ENCODE measurements around the gene DNAI1.

Gene DNAI1

DNA sequence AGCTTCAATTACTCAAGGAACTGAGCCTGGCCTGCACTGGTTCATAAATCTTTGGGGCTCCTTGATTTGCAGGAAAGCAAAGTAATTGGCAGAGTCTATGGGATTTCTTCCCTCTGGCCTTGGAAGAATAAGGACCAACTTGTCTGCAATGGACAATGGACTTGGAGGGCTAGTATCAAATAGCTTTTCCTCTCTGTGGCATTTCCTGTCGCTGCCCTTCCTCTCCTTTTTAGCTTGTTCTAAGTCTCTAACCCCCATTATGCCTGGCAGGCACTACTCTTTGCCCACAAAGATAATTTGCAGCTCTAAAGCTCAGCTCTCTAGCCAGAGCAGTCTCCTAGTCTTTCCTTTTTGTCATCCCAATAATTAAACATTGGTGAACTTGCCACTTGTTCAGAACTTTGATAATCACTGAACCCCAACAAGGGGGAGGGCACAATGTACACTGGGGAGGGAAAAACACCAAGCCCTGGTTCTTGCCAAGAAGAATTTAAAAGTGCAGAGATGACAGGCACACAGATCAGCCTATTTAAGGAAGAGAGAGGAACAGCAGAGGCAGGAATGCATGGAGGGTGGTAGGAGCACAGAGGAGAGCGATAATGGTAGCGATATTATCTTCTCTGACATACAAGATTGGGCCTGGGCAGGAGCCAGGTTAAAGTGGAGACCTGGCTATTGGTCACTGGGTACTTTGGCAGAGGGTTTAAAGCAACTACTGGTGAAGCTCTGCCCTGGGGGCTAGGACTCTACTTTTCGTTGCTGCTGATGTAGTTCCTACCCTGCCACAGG, 38.7 kb upstream of the DNAI1 start:
- peak; percentile 40; the same call in 1 of the 3 replicates for ATAC-seq
- TF ChIP-seq, protein P1, sequence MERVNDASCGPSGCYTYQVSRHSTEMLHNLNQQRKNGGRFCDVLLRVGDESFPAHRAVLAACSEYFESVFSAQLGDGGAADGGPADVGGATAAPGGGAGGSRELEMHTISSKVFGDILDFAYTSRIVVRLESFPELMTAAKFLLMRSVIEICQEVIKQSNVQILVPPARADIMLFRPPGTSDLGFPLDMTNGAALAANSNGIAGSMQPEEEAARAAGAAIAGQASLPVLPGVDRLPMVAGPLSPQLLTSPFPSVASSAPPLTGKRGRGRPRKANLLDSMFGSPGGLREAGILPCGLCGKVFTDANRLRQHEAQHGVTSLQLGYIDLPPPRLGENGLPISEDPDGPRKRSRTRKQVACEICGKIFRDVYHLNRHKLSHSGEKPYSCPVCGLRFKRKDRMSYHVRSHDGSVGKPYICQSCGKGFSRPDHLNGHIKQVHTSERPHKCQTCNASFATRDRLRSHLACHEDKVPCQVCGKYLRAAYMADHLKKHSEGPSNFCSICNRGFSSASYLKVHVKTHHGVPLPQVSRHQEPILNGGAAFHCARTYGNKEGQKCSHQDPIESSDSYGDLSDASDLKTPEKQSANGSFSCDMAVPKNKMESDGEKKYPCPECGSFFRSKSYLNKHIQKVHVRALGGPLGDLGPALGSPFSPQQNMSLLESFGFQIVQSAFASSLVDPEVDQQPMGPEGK (CRISPR knock-in tag; IDR thresholded peaks at IDR 0.05; ENCODE audit: borderline replicate concordance), result no peak
- TF ChIP-seq, protein P2, sequence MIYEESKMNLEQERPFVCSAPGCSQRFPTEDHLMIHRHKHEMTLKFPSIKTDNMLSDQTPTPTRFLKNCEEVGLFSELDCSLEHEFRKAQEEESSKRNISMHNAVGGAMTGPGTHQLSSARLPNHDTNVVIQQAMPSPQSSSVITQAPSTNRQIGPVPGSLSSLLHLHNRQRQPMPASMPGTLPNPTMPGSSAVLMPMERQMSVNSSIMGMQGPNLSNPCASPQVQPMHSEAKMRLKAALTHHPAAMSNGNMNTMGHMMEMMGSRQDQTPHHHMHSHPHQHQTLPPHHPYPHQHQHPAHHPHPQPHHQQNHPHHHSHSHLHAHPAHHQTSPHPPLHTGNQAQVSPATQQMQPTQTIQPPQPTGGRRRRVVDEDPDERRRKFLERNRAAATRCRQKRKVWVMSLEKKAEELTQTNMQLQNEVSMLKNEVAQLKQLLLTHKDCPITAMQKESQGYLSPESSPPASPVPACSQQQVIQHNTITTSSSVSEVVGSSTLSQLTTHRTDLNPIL (CRISPR knock-in tag; IDR thresholded peaks at IDR 0.05; ENCODE audit: low read depth), result no peak
- no peak for TF ChIP-seq TOX (CRISPR knock-in tag; IDR thresholded peaks at IDR 0.05; ENCODE audit: borderline replicate concordance)
- no peak for TF ChIP-seq ZFP3 (CRISPR knock-in tag; IDR thresholded peaks at IDR 0.05)
- no peak for TF ChIP-seq ZNF70 (CRISPR knock-in tag; IDR thresholded peaks at IDR 0.05)
- no peak for TF ChIP-seq ESRRG (CRISPR knock-in tag; IDR thresholded peaks at IDR 0.05)
- TF ChIP-seq, protein P3, sequence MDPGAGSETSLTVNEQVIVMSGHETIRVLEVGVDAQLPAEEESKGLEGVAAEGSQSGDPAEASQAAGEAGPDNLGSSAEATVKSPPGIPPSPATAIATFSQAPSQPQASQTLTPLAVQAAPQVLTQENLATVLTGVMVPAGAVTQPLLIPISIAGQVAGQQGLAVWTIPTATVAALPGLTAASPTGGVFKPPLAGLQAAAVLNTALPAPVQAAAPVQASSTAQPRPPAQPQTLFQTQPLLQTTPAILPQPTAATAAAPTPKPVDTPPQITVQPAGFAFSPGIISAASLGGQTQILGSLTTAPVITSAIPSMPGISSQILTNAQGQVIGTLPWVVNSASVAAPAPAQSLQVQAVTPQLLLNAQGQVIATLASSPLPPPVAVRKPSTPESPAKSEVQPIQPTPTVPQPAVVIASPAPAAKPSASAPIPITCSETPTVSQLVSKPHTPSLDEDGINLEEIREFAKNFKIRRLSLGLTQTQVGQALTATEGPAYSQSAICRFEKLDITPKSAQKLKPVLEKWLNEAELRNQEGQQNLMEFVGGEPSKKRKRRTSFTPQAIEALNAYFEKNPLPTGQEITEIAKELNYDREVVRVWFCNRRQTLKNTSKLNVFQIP (CRISPR knock-in tag; IDR thresholded peaks at IDR 0.05; ENCODE audit: borderline replicate concordance, low read depth), result no peak
- TF ChIP-seq ZC3H10 (CRISPR knock-in tag; IDR thresholded peaks at IDR 0.05), result no peak

DNA sequence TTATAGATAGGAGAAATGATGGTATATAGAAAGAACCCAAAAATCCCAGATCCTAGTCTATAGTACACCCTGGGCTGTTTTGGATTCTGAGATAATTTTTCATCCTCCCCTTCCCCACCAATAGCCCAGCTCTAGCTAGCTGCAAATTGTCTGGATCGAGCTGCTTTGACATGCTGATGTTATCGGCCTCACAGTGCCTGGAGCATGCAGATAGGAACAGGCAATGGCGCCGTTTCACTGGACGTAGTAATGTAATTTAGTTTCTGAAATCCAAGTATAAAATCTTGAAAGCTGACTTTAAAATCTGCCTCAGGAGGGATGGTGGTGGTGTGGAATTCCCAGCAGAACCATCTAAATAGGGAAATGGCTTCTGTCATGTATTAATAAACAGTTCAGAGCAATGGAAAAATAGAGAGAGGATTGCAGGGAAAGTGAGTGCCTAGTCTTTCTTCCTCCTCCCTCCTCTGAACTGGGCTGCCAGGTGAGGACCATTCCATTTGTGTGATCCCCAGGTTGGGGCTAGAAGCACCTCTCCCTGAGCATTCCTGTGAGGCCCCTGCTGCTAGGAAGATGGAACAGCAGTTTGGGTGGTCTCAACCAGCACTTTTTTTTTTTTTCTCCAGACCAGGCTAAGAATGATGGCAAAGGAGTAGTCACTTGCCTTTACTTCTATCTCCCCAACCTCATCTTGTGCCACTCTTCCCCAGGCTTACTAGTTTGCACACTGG, 32.1 kb upstream of the DNAI1 start:
- 0 out of 2 replicates have a peak, but pooled peaks have one; percentile 48 for TF ChIP-seq ESRRG (CRISPR knock-in tag; IDR thresholded peaks at IDR 0.05)
- TF ChIP-seq ISL1 (CRISPR knock-in tag; IDR thresholded peaks at IDR 0.05), result peak; percentile 45; the same call in 1 of the 2 replicates
- TF ChIP-seq, protein P2 (CRISPR knock-in tag; IDR thresholded peaks at IDR 0.05; ENCODE audit: low read depth), result no peak
- TF ChIP-seq, protein P4, sequence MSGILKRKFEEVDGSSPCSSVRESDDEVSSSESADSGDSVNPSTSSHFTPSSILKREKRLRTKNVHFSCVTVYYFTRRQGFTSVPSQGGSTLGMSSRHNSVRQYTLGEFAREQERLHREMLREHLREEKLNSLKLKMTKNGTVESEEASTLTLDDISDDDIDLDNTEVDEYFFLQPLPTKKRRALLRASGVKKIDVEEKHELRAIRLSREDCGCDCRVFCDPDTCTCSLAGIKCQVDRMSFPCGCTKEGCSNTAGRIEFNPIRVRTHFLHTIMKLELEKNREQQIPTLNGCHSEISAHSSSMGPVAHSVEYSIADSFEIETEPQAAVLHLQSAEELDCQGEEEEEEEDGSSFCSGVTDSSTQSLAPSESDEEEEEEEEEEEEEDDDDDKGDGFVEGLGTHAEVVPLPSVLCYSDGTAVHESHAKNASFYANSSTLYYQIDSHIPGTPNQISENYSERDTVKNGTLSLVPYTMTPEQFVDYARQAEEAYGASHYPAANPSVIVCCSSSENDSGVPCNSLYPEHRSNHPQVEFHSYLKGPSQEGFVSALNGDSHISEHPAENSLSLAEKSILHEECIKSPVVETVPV (CRISPR knock-in tag; IDR thresholded peaks at IDR 0.05), result 0 out of 2 replicates have a peak, but pooled peaks have one; percentile 37
- TF ChIP-seq ZNF565 (CRISPR knock-in tag; conservative IDR thresholded peaks at IDR 0.05; ENCODE audit: low read depth), result no peak
- peak; percentile 26; the same call in 1 of the 2 replicates for TF ChIP-seq ZNF70 (CRISPR knock-in tag; IDR thresholded peaks at IDR 0.05)
- TF ChIP-seq, protein P5, sequence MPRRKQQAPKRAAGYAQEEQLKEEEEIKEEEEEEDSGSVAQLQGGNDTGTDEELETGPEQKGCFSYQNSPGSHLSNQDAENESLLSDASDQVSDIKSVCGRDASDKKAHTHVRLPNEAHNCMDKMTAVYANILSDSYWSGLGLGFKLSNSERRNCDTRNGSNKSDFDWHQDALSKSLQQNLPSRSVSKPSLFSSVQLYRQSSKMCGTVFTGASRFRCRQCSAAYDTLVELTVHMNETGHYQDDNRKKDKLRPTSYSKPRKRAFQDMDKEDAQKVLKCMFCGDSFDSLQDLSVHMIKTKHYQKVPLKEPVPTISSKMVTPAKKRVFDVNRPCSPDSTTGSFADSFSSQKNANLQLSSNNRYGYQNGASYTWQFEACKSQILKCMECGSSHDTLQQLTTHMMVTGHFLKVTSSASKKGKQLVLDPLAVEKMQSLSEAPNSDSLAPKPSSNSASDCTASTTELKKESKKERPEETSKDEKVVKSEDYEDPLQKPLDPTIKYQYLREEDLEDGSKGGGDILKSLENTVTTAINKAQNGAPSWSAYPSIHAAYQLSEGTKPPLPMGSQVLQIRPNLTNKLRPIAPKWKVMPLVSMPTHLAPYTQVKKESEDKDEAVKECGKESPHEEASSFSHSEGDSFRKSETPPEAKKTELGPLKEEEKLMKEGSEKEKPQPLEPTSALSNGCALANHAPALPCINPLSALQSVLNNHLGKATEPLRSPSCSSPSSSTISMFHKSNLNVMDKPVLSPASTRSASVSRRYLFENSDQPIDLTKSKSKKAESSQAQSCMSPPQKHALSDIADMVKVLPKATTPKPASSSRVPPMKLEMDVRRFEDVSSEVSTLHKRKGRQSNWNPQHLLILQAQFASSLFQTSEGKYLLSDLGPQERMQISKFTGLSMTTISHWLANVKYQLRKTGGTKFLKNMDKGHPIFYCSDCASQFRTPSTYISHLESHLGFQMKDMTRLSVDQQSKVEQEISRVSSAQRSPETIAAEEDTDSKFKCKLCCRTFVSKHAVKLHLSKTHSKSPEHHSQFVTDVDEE (CRISPR knock-in tag; IDR thresholded peaks at IDR 0.05), result peak; percentile 93
- TF ChIP-seq TCF4 (CRISPR knock-in tag; IDR thresholded peaks at IDR 0.05; ENCODE audit: borderline replicate concordance), result peak; percentile 84; the same call in 1 of the 2 replicates
- ATAC-seq, result no peak; the same call in 2 of the 3 replicates

DNA sequence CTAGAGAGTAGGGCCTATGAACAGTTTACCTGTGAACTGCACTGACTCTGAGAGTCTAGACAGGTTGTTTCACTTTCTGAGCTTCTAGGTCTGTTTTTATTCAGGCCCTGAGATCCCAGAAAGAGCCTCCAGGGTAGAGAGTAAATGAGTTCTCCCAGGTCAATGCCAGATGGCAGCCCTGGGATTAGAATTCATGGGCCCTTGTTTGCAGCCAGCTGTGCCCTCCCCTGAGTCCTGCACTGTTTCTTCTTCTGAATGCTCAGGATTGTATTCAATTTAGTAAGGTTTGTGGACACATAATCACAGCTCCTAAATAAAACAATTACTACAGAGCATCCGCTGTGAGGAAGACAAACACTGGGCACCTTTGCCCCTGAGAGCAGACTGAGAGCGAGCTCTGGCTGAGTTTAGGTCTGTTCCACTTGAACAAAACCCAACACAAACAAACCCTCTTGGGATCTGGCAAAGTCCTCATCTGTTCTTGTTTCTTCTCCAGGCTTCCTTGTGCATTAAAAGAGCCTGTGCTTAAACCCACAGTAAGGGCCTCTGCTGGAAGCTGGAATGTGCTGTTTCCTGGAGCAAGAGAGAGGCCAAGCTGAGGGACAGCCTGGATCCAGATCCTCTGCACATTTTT, 30.2 kb upstream of the DNAI1 start:
- no peak; the same call in 2 of the 3 replicates for ATAC-seq
- TF ChIP-seq TCF4 (CRISPR knock-in tag; IDR thresholded peaks at IDR 0.05; ENCODE audit: borderline replicate concordance) (peak; percentile 70; the same call in 1 of the 2 replicates), SNAI2 (CRISPR knock-in tag; IDR thresholded peaks at IDR 0.05) (no peak), ZNF70 (CRISPR knock-in tag; IDR thresholded peaks at IDR 0.05) (no peak)
- TF ChIP-seq, protein P2 (CRISPR knock-in tag; IDR thresholded peaks at IDR 0.05; ENCODE audit: low read depth), result no peak
- TF ChIP-seq, protein P5 (CRISPR knock-in tag; IDR thresholded peaks at IDR 0.05), result peak; percentile 15; the same call in 1 of the 2 replicates

Measured in SK-N-SH treated with all-trans-retinoic acid at 6 μM for 48 hours (cell line).